A673 (cell line): ENCODE data around the gene MAGOH.

Experiments used
- CTCF ChIP-seq: fragments of 300-800, 200-600 bp; sonication (generic); conservative IDR thresholded peaks from 2 replicates; pipeline ENCODE4 v1.5.1; 2017; ENCODE audit warnings: low read depth, mild to moderate bottlenecking, antibody characterized with exemption, low read length, moderate library complexity, mixed read lengths
- EZH2 ChIP-seq: fragments of 200-600 bp; sonication (generic); IDR thresholded peaks from 2 replicates; pipeline ENCODE4 v1.6.1; 2017; ENCODE audit warnings: borderline replicate concordance, low read depth, mild to moderate bottlenecking, mixed read lengths, antibody characterized with exemption, low read length; ENCODE audit not compliant: poor library complexity, severe bottlenecking

DNA sequence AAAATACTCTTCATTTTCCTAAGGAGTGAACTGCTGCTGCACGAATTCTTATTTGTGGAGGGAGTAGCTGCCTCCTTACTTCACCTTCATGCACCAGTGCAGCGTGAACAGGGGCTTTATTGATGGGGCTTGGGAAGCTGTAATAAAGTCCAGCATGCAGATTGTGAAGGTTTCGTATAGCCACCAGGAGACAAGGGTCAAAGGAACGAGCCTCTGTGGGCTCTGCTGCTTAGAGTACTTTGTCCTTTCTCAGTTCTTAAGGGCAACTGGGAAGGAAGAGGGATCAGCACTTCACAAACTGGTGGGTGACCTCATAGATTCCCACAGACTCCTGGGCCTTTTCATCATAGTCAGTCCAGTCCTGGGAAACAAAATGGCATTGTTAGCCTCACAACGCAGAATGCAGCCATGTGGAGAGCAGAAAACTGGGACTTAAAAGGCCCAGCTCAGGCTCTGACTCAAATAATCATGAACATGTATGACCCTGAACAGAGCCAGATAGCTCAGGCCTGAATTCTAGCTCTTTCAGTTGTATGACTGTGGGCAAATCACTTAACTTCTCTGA is 23.9 kb downstream of the MAGOH start:
- TF ChIP-seq CTCF (no peak), EZH2 (no peak)
